H9 (cell line): Measurements from ENCODE around the gene CCDC92. TPM values are rescaled to one million over a fixed set of nuclear protein-coding genes. Genes with fewer than 3 reads are reported as not detected.

ENCODE experiments used
- DNase-seq: peaks from one replicate; pipeline ENCODE4 v3.0.0-alpha.2; 2017
- H2AFZ ChIP-seq: one replicate; pipeline ENCODE4 v1.6.1; 2013; ENCODE audit warnings: mild to moderate bottlenecking, low read length, control low read depth, moderate library complexity
- H2AK5ac ChIP-seq: 2 replicates; pipeline ENCODE4 v1.6.1; 2013; ENCODE audit warnings: low read length, control low read depth, mixed read lengths; ENCODE audit not compliant: insufficient read length
- H2BK120ac ChIP-seq: one replicate; pipeline ENCODE4 v1.6.1; 2013; ENCODE audit warnings: low read depth, mild to moderate bottlenecking, low read length, control low read depth, inconsistent platforms; ENCODE audit not compliant: poor library complexity, severe bottlenecking
- H2BK12ac ChIP-seq: 2 replicates; pipeline ENCODE4 v1.6.1; 2013; ENCODE audit warnings: low read length, control low read depth, mixed read lengths, low read depth; ENCODE audit not compliant: insufficient read length
- H2BK15ac ChIP-seq: 2 replicates; pipeline ENCODE4 v1.6.1; 2013; ENCODE audit warnings: low read depth, low read length, control low read depth
- H2BK20ac ChIP-seq: one replicate; pipeline ENCODE4 v1.6.1; 2013; ENCODE audit warnings: low read depth, mild to moderate bottlenecking, low read length, control low read depth, inconsistent platforms; ENCODE audit not compliant: poor library complexity, severe bottlenecking
- H2BK5ac ChIP-seq: 2 replicates; pipeline ENCODE4 v1.6.1; 2013; ENCODE audit warnings: low read length, control low read depth, mixed read lengths; ENCODE audit not compliant: insufficient read length
- H3K14ac ChIP-seq: 2 replicates; pipeline ENCODE4 v1.6.1; 2013; ENCODE audit warnings: low read length, control low read depth; ENCODE audit not compliant: insufficient read depth
- H3K18ac ChIP-seq: 2 replicates; pipeline ENCODE4 v1.6.1; 2013; ENCODE audit warnings: low read depth, mild to moderate bottlenecking, mixed read lengths, low read length, control low read depth; ENCODE audit not compliant: insufficient read length
- H3K23ac ChIP-seq: 2 replicates; pipeline ENCODE4 v1.6.1; 2013; ENCODE audit warnings: low read length, control low read depth, mixed read lengths, low read depth; ENCODE audit not compliant: insufficient read length
- H3K23me2 ChIP-seq: 2 replicates; pipeline ENCODE4 v1.6.1; 2013; ENCODE audit warnings: low read depth, mild to moderate bottlenecking, mixed read lengths, low read length, control low read depth; ENCODE audit not compliant: insufficient read length, poor library complexity, severe bottlenecking
- H3K27ac ChIP-seq: 2 replicates; pipeline ENCODE4 v1.5.1; 2013; ENCODE audit warnings: low read length, control low read depth, mixed read lengths, low read depth; ENCODE audit not compliant: insufficient read length
- H3K27me3 ChIP-seq: 2 replicates; pipeline ENCODE4 v1.6.1; 2013; ENCODE audit warnings: low read length, control low read depth, inconsistent platforms; ENCODE audit not compliant: insufficient read depth
- H3K4ac ChIP-seq: 2 replicates; pipeline ENCODE4 v1.6.1; 2013; ENCODE audit warnings: low read depth, mild to moderate bottlenecking, control low read depth, inconsistent platforms, low read length, moderate library complexity
- H3K4me1 ChIP-seq: 2 replicates; pipeline ENCODE4 v1.6.1; 2013; ENCODE audit warnings: low read length, control low read depth, inconsistent platforms; ENCODE audit not compliant: insufficient read depth
- H3K4me2 ChIP-seq: 2 replicates; pipeline ENCODE4 v1.6.1; 2013; ENCODE audit warnings: low read length, control low read depth, mixed read lengths; ENCODE audit not compliant: insufficient read length, insufficient read depth
- H3K56ac ChIP-seq: 2 replicates; pipeline ENCODE4 v1.6.1; 2013; ENCODE audit warnings: low read depth, mild to moderate bottlenecking, mixed read lengths, low read length, control low read depth; ENCODE audit not compliant: insufficient read length
- H3K79me1 ChIP-seq: 2 replicates; pipeline ENCODE4 v1.6.1; 2013; ENCODE audit warnings: low read depth, mild to moderate bottlenecking, moderate library complexity, low read length, control low read depth, inconsistent platforms; ENCODE audit not compliant: insufficient read depth, poor library complexity, severe bottlenecking
- H3K79me2 ChIP-seq: 2 replicates; pipeline ENCODE4 v1.6.1; 2013; ENCODE audit warnings: low read length, control low read depth, inconsistent platforms; ENCODE audit not compliant: insufficient read depth
- H3K9ac ChIP-seq: 2 replicates; pipeline ENCODE4 v1.6.1; 2013; ENCODE audit warnings: low read length, control low read depth, mixed read lengths; ENCODE audit not compliant: insufficient read length; ENCODE audit errors: extremely low read depth
- H3K9me3 ChIP-seq: one replicate; pipeline ENCODE4 v1.6.1; 2013; ENCODE audit warnings: low read depth, low read length, inconsistent platforms; ENCODE audit not compliant: control insufficient read depth
- H3T11ph ChIP-seq: one replicate; pipeline ENCODE4 v1.6.1; 2013; ENCODE audit warnings: mild to moderate bottlenecking, low read length, control low read depth, inconsistent platforms
- H4K20me1 ChIP-seq: one replicate; pipeline ENCODE4 v1.6.1; 2013; ENCODE audit not compliant: control insufficient read depth, insufficient read length, insufficient read depth
- H4K5ac ChIP-seq: 2 replicates; pipeline ENCODE4 v1.6.1; 2013; ENCODE audit warnings: low read depth, mild to moderate bottlenecking, mixed read lengths, low read length, control low read depth; ENCODE audit not compliant: insufficient read length
- H4K8ac ChIP-seq: replicated peaks from 2 replicates; pipeline ENCODE4 v1.6.1; 2013; ENCODE audit warnings: low read length, control low read depth, mixed read lengths, low read depth; ENCODE audit not compliant: insufficient read length
- H4K91ac ChIP-seq: 2 replicates; pipeline ENCODE4 v1.6.1; 2013; ENCODE audit warnings: low read depth, mild to moderate bottlenecking, moderate library complexity, mixed read lengths, low read length, control low read depth; ENCODE audit not compliant: insufficient read length
- H3K27ac Mint-ChIP-seq, 3 experiments: 2 replicates in 2 of 3; 3 replicates in 1 of 3; pipeline ENCODE4 v1.8.0; 2020 to 2021; ENCODE audit warnings: mixed read lengths in 3 of 3, mild to moderate bottlenecking in 1 of 3, moderate library complexity in 1 of 3
- H3K27me3 Mint-ChIP-seq: 2 replicates; pipeline ENCODE4 v1.8.0; 2021; ENCODE audit warnings: low read depth, mild to moderate bottlenecking, moderate library complexity, mixed read lengths
- H3K36me3 Mint-ChIP-seq, 3 experiments: 2 replicates in 2 of 3; 3 replicates in 1 of 3; pipeline ENCODE4 v1.8.0; 2020 to 2021; ENCODE audit warnings: low read depth in 3 of 3, mixed read lengths in 3 of 3; ENCODE audit not compliant: insufficient read depth in 1 of 3
- H3K4me1 Mint-ChIP-seq, 2 experiments: 2 replicates each; pipeline ENCODE4 v1.8.0; 2020; ENCODE audit warnings: mixed read lengths in 2 of 2
- H3K4me3 Mint-ChIP-seq, 2 experiments: 2 replicates in 1 of 2; 3 replicates in 1 of 2; pipeline ENCODE4 v1.8.0; 2020 to 2021; ENCODE audit warnings: mild to moderate bottlenecking in 2 of 2, mixed read lengths in 2 of 2, moderate library complexity in 1 of 2
- H3K9me3 Mint-ChIP-seq, 2 experiments: 2 replicates in 1 of 2; 3 replicates in 1 of 2; pipeline ENCODE4 v1.8.0; 2020; ENCODE audit warnings: mild to moderate bottlenecking in 2 of 2, mixed read lengths in 2 of 2, moderate library complexity in 1 of 2
- WGBS: extraction: QIAGEN DNeasy Blood & Tissue Kit; methylation state at CpG from one replicate; pipeline ENCODE4 v1.1.7; 2013; ENCODE audit warnings: missing lambda C conversion rate, low lambda C conversion rate, mixed read lengths; ENCODE audit not compliant: insufficient read length; ENCODE audit errors: extremely low coverage; 5-methylcytosine and 5-hydroxymethylcytosine counted together
- total RNA-seq: library from RNA; stranded (reverse); gene quantifications from 2 replicates; pipeline ENCODE4 v1.2.1, GENCODE V29; 2021
- TF ChIP-seq, protein P1 (sequence below): fragments of 200-600 bp; sonication (generic); conservative IDR thresholded peaks from 3 replicates; pipeline ENCODE4 v1.8.0; 2021; ENCODE audit warnings: antibody characterized with exemption, mild to moderate bottlenecking

The CCDC92 gene
- total RNA-seq, 1 experiment from 2014 or later, result 1.3 TPM

DNA sequence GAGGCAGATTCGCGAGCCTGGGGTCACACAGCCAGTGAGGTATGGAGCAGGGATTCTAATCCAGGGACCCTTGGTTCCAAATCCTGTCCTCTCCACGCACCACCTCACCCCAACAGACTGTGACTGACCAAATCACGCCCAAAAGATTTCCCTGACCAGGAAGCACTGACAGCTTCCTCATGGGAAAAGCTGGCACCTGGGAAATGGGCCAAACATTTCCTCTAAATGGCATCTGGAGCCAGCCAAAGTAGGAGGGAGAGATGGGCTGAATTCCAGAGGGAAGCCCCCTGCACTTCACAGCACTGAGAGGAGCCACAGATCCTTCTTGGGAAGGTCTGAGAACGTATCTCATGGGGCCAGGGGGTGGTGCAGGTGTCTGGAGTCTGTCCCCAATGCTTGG is 28.8 kb downstream of the CCDC92 start:
- no peak overlapping the region for H2AFZ ChIP-seq
- no peaks in the 10 kb centered on the region for H3K4me1 ChIP-seq
- no peak overlapping the region for H2BK5ac ChIP-seq
- no peak overlapping the region for H2BK15ac ChIP-seq
- no CpG with 5 or more reads among the region's 5 CpGs for WGBS
- no peaks in the 10 kb centered on the region; the same call in 1 of the 2 replicates for H3K27me3 ChIP-seq
- Mint-ChIP-seq H3K36me3 (peaks cover 0 to 4% (median 1%) of the 10 kb centered on the region in 3 experiments; a peak in 2 of 7 replicates), H3K4me3 (no peak overlapping the region), H3K27me3 (peaks cover 85% of the 10 kb centered on the region), H3K27ac (no peak overlapping the region), H3K9me3 (peaks cover 4 to 5% of the 10 kb centered on the region in 2 experiments; a peak in 4 of 5 replicates), H3K4me1 (no peaks in the 10 kb centered on the region; a peak in 1 of 4 replicates)
- no peak overlapping the region for H3K23ac ChIP-seq
- no peak overlapping the region for H3K56ac ChIP-seq
- H3K27ac ChIP-seq, result no peak overlapping the region
- H4K20me1 ChIP-seq, result no peaks in the 10 kb centered on the region
- no peak overlapping the region for H3T11ph ChIP-seq
- TF ChIP-seq, protein P1, sequence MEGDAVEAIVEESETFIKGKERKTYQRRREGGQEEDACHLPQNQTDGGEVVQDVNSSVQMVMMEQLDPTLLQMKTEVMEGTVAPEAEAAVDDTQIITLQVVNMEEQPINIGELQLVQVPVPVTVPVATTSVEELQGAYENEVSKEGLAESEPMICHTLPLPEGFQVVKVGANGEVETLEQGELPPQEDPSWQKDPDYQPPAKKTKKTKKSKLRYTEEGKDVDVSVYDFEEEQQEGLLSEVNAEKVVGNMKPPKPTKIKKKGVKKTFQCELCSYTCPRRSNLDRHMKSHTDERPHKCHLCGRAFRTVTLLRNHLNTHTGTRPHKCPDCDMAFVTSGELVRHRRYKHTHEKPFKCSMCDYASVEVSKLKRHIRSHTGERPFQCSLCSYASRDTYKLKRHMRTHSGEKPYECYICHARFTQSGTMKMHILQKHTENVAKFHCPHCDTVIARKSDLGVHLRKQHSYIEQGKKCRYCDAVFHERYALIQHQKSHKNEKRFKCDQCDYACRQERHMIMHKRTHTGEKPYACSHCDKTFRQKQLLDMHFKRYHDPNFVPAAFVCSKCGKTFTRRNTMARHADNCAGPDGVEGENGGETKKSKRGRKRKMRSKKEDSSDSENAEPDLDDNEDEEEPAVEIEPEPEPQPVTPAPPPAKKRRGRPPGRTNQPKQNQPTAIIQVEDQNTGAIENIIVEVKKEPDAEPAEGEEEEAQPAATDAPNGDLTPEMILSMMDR, result no peak
- H4K5ac ChIP-seq, result no peak overlapping the region
- H3K4ac ChIP-seq, result no peak overlapping the region
- no peak overlapping the region for H2BK20ac ChIP-seq
- H4K8ac ChIP-seq, result no peak overlapping the region
- no peaks in the 10 kb centered on the region for H3K9me3 ChIP-seq
- no peak overlapping the region for H3K18ac ChIP-seq
- H2AK5ac ChIP-seq, result no peak overlapping the region
- no peak overlapping the region for H3K9ac ChIP-seq
- no peak overlapping the region for H3K4me2 ChIP-seq
- H3K79me2 ChIP-seq, result no peaks in the 10 kb centered on the region
- H2BK12ac ChIP-seq, result no peak overlapping the region
- no peak overlapping the region for H2BK120ac ChIP-seq
- no peaks in the 10 kb centered on the region for H3K79me1 ChIP-seq
- no peak overlapping the region for H3K14ac ChIP-seq
- H3K23me2 ChIP-seq, result no peaks in the 10 kb centered on the region
- no peak for DNase-seq
- no peak overlapping the region for H4K91ac ChIP-seq
